Common myeloid progenitor, CD34-positive (primary cell): ENCODE results near the gene ABHD12.
A peak's percentile ranks its signal among the peaks of the same experiment; 100 is the strongest.

Experiments
- CTCF ChIA-PET: fragments of 350-600 bp; sonication (Branson Sonifier 250); formaldehyde crosslinking; loops from one replicate; lab custom pipeline; 2021; ENCODE audit warnings: antibody characterized with exemption; lab: Charles Lee
- POLR2A ChIA-PET: fragments of 350-600 bp; sonication (Branson Sonifier 250); formaldehyde crosslinking; loops from one replicate; lab custom pipeline; 2021; ENCODE audit warnings: antibody characterized with exemption; lab: Charles Lee
- DNase-seq, 3 donors: peaks; one replicate each; pipeline versions ENCODE4 v3.0.0 to v3.0.0-alpha.2; 2013
- H3K27ac ChIP-seq, 2 experiments: 1 replicate in 1 of 2; 2 replicates in 1 of 2; pipeline ENCODE4 v1.7.0; 2013; ENCODE audit warnings: inconsistent platforms in 2 of 2, low read length in 2 of 2, mild to moderate bottlenecking in 2 of 2, low read depth in 1 of 2, moderate library complexity in 1 of 2; ENCODE audit not compliant: severe bottlenecking in 2 of 2, insufficient read depth in 1 of 2, poor library complexity in 1 of 2
- H3K27me3 ChIP-seq, 5 experiments: replicated peaks in 2 of 5; 1 replicate in 3 of 5; 2 replicates in 2 of 5; pipeline versions ENCODE4 v1.6.1 to v1.7.0; 2013; ENCODE audit warnings: low read length in 4 of 5, mild to moderate bottlenecking in 2 of 5, moderate library complexity in 2 of 5, inconsistent platforms in 1 of 5; ENCODE audit not compliant: insufficient read depth in 5 of 5, control insufficient read depth in 4 of 5
- H3K36me3 ChIP-seq, 4 experiments: 1 replicate in 2 of 4; 2 replicates in 2 of 4; pipeline versions ENCODE4 v1.6.1 to v1.7.0; 2013; ENCODE audit warnings: low read length in 3 of 4, control low read depth in 1 of 4, mild to moderate bottlenecking in 1 of 4; ENCODE audit not compliant: control insufficient read depth in 4 of 4, insufficient read depth in 4 of 4
- H3K4me1 ChIP-seq, 4 experiments: 1 replicate in 3 of 4; 2 replicates in 1 of 4; pipeline versions ENCODE4 v1.6.1 to v1.7.1; 2013; ENCODE audit warnings: low read length in 3 of 4, mild to moderate bottlenecking in 3 of 4, control low read depth in 1 of 4, inconsistent platforms in 1 of 4, moderate library complexity in 1 of 4; ENCODE audit not compliant: control insufficient read depth in 4 of 4, insufficient read depth in 4 of 4; ENCODE audit errors: control extremely low read depth in 1 of 4
- H3K4me3 ChIP-seq, 7 experiments: 1 replicate in 4 of 7; 2 replicates in 3 of 7; pipeline versions ENCODE4 v1.5.1 to v1.7.0; 2013; ENCODE audit warnings: mild to moderate bottlenecking in 7 of 7, low read length in 6 of 7, moderate library complexity in 6 of 7, inconsistent platforms in 2 of 7, low read depth in 2 of 7, control low read depth in 1 of 7; ENCODE audit not compliant: insufficient read depth in 4 of 7, control insufficient read depth in 1 of 7; ENCODE audit errors: extremely low read depth in 1 of 7
- H3K9me3 ChIP-seq, 5 experiments: 1 replicate in 4 of 5; 2 replicates in 1 of 5; pipeline versions ENCODE4 v1.6.1 to v1.7.1; 2013; ENCODE audit warnings: low read length in 4 of 5, mild to moderate bottlenecking in 2 of 5, inconsistent platforms in 1 of 5, low read depth in 1 of 5, moderate library complexity in 1 of 5; ENCODE audit not compliant: control insufficient read depth in 4 of 5, insufficient read depth in 2 of 5; ENCODE audit errors: control extremely low read depth in 1 of 5
- WGBS: methylation state at CpG from one replicate; pipeline ENCODE4 v1.1.5; 2013; ENCODE audit not compliant: insufficient coverage; 5-methylcytosine and 5-hydroxymethylcytosine counted together

Gene ABHD12

DNA sequence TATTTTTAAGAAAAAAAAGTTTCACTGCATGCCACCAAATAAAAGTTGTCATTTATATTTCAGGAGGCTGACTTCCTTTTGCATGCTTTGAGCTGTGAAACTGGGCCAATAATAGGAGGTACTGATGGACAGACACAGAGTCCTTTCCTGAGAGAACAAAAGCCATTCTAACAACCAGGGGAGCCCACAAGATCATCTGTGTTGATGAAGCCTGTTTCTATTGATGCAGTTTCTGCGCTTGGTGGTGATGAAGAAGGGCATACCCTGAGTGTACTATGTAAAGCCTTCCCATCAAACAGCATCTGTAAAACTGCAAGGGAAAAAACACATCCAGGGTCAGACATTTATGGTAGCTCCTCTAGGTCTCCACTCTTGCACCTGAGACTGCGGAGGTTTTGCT lies 34.8 kb downstream of the ABHD12 start:
- H3K36me3 ChIP-seq: no peaks in the 10 kb centered on the region
- CTCF ChIA-PET: interaction anchor here (1.4 kb wide), 1 partner anchor 34 kb away, joined by 3 read pairs; no protein-coding TSS in a partner anchor
- peak overlapping the region in 1 of 2 experiments; percentile 12 for H3K27ac ChIP-seq
- DNase-seq: no peak
- 100% methylated on average over 2 of the region's 2 CpGs for WGBS
- POLR2A ChIA-PET: no interaction called here
- no peaks in the 10 kb centered on the region for H3K9me3 ChIP-seq
- H3K4me1 ChIP-seq: peaks cover 3 to 51% (median 35%) of the 10 kb centered on the region in 4 experiments
- H3K4me3 ChIP-seq: no peak overlapping the region
- no peaks in the 10 kb centered on the region for H3K27me3 ChIP-seq

DNA sequence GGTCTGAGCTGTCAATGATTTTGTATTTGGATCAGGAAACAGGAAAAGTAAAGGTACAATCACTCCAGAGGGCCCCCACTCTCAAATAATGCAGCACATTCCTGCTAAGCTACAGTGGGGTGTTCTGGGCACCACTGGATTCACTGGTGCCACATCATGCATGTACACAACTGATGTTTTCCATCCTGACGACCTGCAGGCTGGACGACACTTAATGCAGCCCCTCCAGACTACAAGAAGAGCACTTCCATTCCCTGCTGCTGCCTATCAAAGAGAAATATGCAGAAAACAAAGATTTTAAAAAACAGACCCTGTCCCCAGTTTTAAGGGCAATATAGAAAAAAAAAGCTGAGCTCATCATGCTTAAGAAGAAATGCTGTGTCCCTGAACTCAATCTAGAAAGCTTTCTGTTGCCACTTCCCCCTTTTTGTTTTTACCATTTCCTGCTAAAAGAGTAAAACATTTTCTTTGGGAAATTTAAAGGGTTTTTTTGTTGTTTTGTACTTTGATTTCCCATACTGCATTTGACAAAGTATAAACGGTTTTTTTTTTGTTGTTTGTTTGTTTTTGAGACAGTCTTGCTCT lies 35.5 kb downstream of the ABHD12 start:
- ChIA-PET POLR2A (interaction anchor here (1.3 kb wide), 1 partner anchor 36 kb away, joined by 3 read pairs; no protein-coding TSS in a partner anchor), CTCF (interaction anchor here (0.6 to 1.4 kb wide), 2 partner anchors 12 to 33 kb away, joined by 3 read pairs; no protein-coding TSS in a partner anchor)
- peaks cover 3 to 45% (median 29%) of the 10 kb centered on the region in 4 experiments for H3K4me1 ChIP-seq
- 50% methylated on average over 2 of the region's 3 CpGs for WGBS
- no peak overlapping the region for H3K27ac ChIP-seq
- H3K36me3 ChIP-seq: no peaks in the 10 kb centered on the region
- no peaks in the 10 kb centered on the region for H3K27me3 ChIP-seq
- peaks cover 0 to 3% (median 0%) of the 10 kb centered on the region in 5 experiments for H3K9me3 ChIP-seq
- DNase-seq: peak in 2 of 3 donors; percentile 55 to 70
- peak overlapping the region in 2 of 7 experiments; percentile 11 to 38 for H3K4me3 ChIP-seq

GRCh38 chr20:25353747-25354705 lies 36.6 kb downstream of the ABHD12 start:
- Histone ChIP-seq H3K27me3 (no peaks in the 10 kb centered on the region), H3K36me3 (no peaks in the 10 kb centered on the region), H3K27ac (no peak overlapping the region), H3K4me3 (peak overlapping the region in 1 of 7 experiments; percentile 10), H3K4me1 (peaks cover 3 to 45% (median 29%) of the 10 kb centered on the region in 4 experiments), H3K9me3 (peaks cover 0 to 3% (median 0%) of the 10 kb centered on the region in 5 experiments)
- POLR2A ChIA-PET: interaction anchor here (1.3 kb wide), 1 partner anchor 37 kb away, joined by 3 read pairs; no protein-coding TSS in a partner anchor
- 74% methylated on average over 14 of the region's 15 CpGs for WGBS
- CTCF ChIA-PET: no interaction called here
- DNase-seq: no peak

- 70% methylated on average over 3 of the region's 3 CpGs for WGBS
- DNase-seq: no peak
- peak overlapping the region in 1 of 7 experiments; percentile 10 for H3K4me3 ChIP-seq
- CTCF ChIA-PET: no interaction called here
- H3K36me3 ChIP-seq: no peaks in the 10 kb centered on the region
- peaks cover 0 to 3% (median 0%) of the 10 kb centered on the region in 5 experiments for H3K9me3 ChIP-seq
- peaks cover 3 to 43% (median 29%) of the 10 kb centered on the region in 4 experiments for H3K4me1 ChIP-seq
- POLR2A ChIA-PET: no interaction called here
- no peak overlapping the region for H3K27ac ChIP-seq
- no peaks in the 10 kb centered on the region for H3K27me3 ChIP-seq
These were observed 37.3 kb downstream of the ABHD12 start for GRCh38 chr20:25353353-25353746.

DNA sequence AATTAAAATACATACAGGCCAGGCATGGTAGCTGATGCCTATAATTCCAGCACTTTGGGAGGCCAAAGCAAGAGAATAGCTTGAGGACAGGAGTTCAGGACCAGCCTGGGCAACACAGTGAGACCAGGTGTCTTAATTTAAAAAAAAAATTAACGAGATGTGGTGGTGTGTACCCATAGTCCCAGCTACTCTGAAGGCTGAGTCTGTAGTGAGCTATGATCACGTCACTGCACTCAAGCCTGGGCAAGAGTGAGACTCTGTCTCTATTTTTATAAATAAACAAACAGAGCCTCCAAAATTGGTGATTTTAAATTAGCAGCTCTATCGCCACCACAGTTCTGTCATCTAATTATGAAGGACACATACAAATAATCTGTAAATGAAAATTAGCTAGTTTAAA lies 37.9 kb downstream of the ABHD12 start:
- H3K9me3 ChIP-seq: peaks cover 0 to 3% (median 0%) of the 10 kb centered on the region in 5 experiments
- H3K27ac ChIP-seq: no peak overlapping the region
- DNase-seq: no peak
- ChIA-PET POLR2A (no interaction called here), CTCF (interaction anchor here (0.8 kb wide), 1 partner anchor 13 kb away, joined by 5 read pairs; no protein-coding TSS in a partner anchor)
- H3K4me3 ChIP-seq: no peak overlapping the region
- peaks cover 3 to 40% (median 27%) of the 10 kb centered on the region in 4 experiments for H3K4me1 ChIP-seq
- no CpG with 5 or more reads among the region's 3 CpGs for WGBS
- no peaks in the 10 kb centered on the region for H3K27me3 ChIP-seq
- no peaks in the 10 kb centered on the region for H3K36me3 ChIP-seq

GRCh38 chr20:25351024-25351360 lies 39.6 kb downstream of the ABHD12 start:
- ChIA-PET CTCF (interaction anchor here (1.5 kb wide), 1 partner anchor 57 kb away, joined by 3 read pairs; no protein-coding TSS in a partner anchor), POLR2A (no interaction called here)
- no peaks in the 10 kb centered on the region for H3K36me3 ChIP-seq
- H3K27ac ChIP-seq: no peak overlapping the region
- no peak overlapping the region for H3K4me3 ChIP-seq
- no peak for DNase-seq
- peaks cover 3 to 25% (median 17%) of the 10 kb centered on the region in 4 experiments for H3K4me1 ChIP-seq
- peaks cover 0 to 3% (median 0%) of the 10 kb centered on the region in 5 experiments for H3K9me3 ChIP-seq
- H3K27me3 ChIP-seq: no peaks in the 10 kb centered on the region
